HG02623 (cell line): Measurements from ENCODE around the gene HBE1.

ENCODE experiments used
- ATAC-seq: cut with Tn5 transposase; IDR thresholded peaks from one replicate; pipeline ENCODE4 v1.9.1; 2021; ENCODE audit warnings: moderate library complexity; ENCODE audit not compliant: unreplicated experiment

The HBE1 gene

DNA sequence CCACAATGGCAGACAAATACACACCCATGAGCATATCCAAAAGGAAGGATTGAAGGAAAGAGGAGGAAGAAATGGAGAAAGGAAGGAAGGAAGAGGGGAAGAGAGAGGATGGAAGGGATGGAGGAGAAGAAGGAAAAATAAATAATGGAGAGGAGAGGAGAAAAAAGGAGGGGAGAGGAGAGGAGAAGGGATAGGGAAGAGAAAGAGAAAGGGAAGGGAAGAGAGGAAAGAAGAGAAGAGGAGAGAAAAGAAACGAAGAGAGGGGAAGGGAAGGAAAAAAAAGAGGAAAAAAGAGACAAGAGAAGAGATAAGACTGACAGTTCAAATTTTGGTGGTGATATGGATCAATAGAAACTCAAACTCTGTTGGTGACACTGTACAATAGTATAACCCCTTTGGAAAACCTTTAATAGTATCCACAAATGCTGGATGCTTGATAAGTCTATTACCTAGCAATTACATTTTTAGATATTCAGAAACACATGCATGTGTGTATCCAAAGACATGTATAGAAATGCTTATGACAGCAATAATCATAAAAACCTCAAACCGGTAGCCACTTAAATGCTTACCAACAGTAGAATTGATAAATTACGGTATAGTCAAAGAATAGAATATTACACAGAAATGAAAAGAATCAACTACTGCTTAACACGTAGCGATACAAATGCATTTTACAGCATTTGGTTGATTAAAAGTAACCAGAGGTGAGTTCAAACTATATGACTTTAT, 34.2 kb downstream of the HBE1 start:
- ATAC-seq = no peak

GRCh38 chr11:5234381-5234834, 35.3 kb downstream of the HBE1 start, which contains the start of gene HBD:
HBD (minus strand) TSS chr11:5234483; CDS start chr11:5234433, 50 bp downstream.
- ATAC-seq = peak; percentile 57

GRCh38 chr11:5233307-5233706, 36.4 kb downstream of the HBE1 start:
- no peak for ATAC-seq

- ATAC-seq = no peak
These were observed 36.9 kb downstream of the HBE1 start for GRCh38 chr11:5232821-5233220.

DNA sequence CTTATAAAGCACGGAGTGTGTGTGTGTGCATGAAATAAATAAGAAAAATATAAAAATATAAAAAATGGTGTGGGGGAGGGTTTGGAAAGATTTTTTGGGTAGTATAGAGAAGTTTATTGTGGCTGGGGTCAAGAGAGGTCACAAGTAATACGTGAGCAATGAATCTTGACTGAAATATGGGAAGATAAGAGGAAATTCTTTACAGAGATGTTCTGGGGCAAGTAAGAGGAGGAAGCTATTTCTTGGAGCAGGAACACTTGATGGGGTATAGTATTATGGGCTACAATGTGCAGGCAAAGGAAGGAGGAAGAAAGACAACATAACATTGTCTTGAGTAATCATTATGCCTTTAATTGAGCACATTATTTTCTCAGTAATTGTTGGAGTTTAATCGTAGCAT, 37.6 kb downstream of the HBE1 start:
- ATAC-seq = no peak

- ATAC-seq = no peak
These were observed 38.6 kb downstream of the HBE1 start for GRCh38 chr11:5231111-5231510.

DNA sequence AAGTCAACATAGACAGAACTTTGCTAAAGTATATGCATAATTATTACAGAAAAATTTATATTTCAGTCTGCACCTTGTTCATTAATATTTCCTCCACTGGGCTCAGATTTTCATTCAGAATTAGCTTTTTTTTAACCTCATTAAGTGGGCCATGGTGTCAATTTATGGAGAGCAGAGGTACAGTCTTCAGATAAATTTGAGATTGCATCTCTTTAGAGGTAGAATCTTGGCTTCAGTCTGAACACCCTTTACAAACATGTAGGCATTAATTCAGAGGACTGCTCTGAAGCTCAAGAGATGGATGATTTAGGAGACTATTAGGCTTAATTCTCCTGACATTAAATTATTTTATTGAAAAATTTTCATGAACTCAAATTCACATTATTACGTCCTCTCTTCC, 39.5 kb downstream of the HBE1 start:
- ATAC-seq = no peak

DNA sequence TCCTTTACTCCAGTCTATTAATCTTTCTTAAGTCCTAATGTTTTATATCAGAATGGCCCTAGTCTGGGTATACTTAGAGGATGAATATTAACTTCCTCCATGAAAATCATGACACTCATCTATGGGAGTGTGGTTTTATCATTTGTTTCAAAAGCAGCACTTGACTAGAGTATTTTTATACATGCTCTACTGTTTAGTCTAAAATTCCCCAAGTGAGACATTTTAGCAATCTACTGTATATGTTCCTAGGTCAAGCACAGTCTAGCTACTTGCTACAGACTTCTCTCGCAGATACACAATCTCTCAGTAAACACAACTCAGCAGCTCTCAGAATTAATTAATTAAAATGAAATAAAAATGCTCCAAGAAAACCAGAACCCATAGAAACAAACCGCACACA, 39.9 kb downstream of the HBE1 start:
- no peak for ATAC-seq

DNA sequence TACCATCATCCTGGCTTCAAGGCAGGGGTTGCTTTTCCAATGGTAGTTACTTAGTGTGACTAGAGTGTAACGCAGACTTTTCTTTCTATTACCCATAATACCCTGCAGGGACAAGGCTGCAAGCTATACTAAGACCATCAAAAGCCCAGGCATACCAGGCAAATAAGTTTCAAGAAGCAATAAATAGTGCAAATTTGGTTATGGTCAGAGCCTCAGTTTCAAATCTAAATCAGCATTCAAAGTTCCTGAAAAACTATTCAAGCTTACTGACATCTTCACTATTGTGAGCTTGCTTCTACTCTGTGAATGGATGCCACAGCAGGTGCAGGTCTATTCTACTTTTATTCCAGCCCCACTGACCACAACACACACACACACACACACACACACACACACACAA, 40.4 kb downstream of the HBE1 start:
- ATAC-seq = no peak

- ATAC-seq = no peak
These were observed 41.6 kb downstream of the HBE1 start for GRCh38 chr11:5228124-5228523.

DNA sequence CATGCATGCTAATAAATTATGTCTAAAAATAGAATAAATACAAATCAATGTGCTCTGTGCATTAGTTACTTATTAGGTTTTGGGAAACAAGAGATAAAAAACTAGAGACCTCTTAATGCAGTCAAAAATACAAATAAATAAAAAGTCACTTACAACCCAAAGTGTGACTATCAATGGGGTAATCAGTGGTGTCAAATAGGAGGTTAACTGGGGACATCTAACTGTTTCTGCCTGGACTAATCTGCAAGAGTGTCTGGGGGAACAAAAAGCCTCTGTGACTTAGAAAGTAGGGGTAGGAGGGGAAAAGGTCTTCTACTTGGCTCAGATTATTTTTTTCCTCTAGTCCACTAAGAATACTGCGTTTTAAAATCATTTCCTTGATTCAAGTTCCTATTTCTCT, 42.1 kb downstream of the HBE1 start:
- no peak for ATAC-seq

DNA sequence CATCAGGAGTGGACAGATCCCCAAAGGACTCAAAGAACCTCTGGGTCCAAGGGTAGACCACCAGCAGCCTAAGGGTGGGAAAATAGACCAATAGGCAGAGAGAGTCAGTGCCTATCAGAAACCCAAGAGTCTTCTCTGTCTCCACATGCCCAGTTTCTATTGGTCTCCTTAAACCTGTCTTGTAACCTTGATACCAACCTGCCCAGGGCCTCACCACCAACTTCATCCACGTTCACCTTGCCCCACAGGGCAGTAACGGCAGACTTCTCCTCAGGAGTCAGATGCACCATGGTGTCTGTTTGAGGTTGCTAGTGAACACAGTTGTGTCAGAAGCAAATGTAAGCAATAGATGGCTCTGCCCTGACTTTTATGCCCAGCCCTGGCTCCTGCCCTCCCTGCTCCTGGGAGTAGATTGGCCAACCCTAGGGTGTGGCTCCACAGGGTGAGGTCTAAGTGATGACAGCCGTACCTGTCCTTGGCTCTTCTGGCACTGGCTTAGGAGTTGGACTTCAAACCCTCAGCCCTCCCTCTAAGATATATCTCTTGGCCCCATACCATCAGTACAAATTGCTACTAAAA, 42.9 kb downstream of the HBE1 start, which contains the start of gene HBB:
HBB (minus strand) TSS at position 340 of the 579 bp plus-strand sequence; CDS start at position 290, 50 bp downstream.
- no peak for ATAC-seq

- ATAC-seq = no peak
These were observed 44.3 kb downstream of the HBE1 start for GRCh38 chr11:5225480-5225871.

DNA sequence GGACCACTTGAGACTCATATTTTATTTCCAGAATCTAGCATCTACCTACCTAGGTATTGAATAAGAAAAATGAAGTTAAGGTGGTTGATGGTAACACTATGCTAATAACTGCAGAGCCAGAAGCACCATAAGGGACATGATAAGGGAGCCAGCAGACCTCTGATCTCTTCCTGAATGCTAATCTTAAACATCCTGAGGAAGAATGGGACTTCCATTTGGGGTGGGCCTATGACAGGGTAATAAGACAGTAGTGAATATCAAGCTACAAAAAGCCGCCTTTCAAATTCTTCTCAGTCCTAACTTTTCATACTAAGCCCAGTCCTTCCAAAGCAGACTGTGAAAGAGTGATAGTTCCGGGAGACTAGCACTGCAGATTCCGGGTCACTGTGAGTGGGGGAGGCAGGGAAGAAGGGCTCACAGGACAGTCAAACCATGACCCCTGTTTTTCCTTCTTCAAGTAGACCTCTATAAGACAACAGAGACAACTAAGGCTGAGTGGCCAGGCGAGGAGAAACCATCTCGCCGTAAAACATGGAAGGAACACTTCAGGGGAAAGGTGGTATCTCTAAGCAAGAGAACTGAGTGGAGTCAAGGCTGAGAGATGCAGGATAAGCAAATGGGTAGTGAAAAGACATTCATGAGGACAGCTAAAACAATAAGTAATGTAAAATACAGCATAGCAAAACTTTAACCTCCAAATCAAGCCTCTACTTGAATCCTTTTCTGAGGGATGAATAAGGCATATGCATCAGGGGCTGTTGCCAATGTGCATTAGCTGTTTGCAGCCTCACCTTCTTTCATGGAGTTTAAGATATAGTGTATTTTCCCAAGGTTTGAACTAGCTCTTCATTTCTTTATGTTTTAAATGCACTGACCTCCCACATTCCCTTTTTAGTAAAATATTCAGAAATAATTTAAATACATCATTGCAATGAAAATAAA, 44.9 kb downstream of the HBE1 start:
- no peak for ATAC-seq

DNA sequence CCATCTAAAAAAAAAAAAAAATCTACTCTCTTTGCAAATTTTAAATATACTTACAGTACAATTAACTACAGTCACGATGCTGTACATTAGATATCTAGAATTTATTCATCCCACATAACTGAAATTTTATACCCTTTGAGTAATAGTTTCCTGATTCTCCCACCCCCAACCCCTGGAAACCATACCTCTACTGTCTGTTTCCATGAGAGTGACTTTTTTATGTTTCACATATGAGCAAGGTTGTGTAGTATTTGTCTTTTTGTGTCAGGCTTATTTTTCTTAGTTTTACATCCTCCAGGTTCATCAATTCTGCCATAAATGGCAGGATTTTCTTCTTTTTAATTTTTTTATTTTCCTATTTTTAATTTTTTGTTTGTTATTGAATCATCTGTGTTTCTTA, 46.1 kb downstream of the HBE1 start:
- no peak for ATAC-seq

DNA sequence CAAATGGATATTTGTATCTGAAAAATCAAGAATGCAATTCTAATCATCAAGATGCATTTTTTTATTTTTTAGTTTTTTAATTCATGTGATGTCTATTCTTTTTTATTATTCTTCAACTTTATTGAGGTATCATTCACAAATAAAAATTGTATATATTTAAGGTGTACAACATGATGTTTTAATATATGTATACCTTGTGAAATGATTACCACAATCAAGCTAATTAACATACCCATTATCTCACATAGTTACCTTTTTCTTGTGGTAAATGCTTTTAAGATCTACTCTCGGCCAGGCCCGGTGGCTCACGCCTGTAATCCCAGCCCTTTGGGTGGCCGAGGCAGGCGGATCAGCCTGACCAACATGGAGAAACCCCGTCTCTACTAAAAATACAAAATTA, 46.6 kb downstream of the HBE1 start:
- ATAC-seq = no peak
